Esophagus (tissue), 2 donors: ENCODE data around the gene KCNN3. TPM values are rescaled to one million over a fixed set of nuclear protein-coding genes. Genes with fewer than 3 reads are reported as not detected.

ENCODE experiments used
- H3K27ac ChIP-seq, 2 donors: one replicate each; pipeline ENCODE4 v1.5.1; 2013; ENCODE audit warnings: low read depth in 2 of 2, mild to moderate bottlenecking in 2 of 2, inconsistent platforms in 1 of 2, low read length in 1 of 2, moderate library complexity in 1 of 2
- H3K27me3 ChIP-seq, 2 donors: one replicate each; pipeline ENCODE4 v1.6.1; 2013; ENCODE audit warnings: low read length in 2 of 2, control low read depth in 1 of 2, mild to moderate bottlenecking in 1 of 2; ENCODE audit not compliant: insufficient read depth in 2 of 2, control insufficient read depth in 1 of 2
- H3K36me3 ChIP-seq, 2 donors: one replicate each; pipeline ENCODE4 v1.6.1; 2013; ENCODE audit warnings: low read length in 1 of 2; ENCODE audit not compliant: control insufficient read depth in 2 of 2, insufficient read depth in 2 of 2
- H3K4me1 ChIP-seq, 2 donors: one replicate each; pipeline ENCODE4 v1.6.1; 2013; ENCODE audit warnings: low read length in 1 of 2; ENCODE audit not compliant: control insufficient read depth in 2 of 2, insufficient read depth in 2 of 2
- H3K4me3 ChIP-seq, 2 donors: one replicate each; pipeline ENCODE4 v1.5.1; 2013; ENCODE audit warnings: low read length in 2 of 2, mild to moderate bottlenecking in 2 of 2, low read depth in 1 of 2, moderate library complexity in 1 of 2
- H3K9me3 ChIP-seq, 2 donors: one replicate each; pipeline ENCODE4 v1.6.1; 2013; ENCODE audit warnings: mild to moderate bottlenecking in 2 of 2, low read depth in 1 of 2, low read length in 1 of 2, moderate library complexity in 1 of 2; ENCODE audit not compliant: control insufficient read depth in 2 of 2, insufficient read depth in 1 of 2
- WGBS, 2 donors: extraction: QIAGEN DNeasy Blood & Tissue Kit; methylation state at CpG; one replicate each; pipeline ENCODE4 v1.1.7; 2013; 5-methylcytosine and 5-hydroxymethylcytosine counted together
- polyA plus RNA-seq, 2 donors: library from polyadenylated mRNA; stranded (reverse); fragments of 200-250 nt; gene quantifications; one replicate each; pipeline ENCODE4 v1.2.3, GENCODE V29; 2013
- donor health status: healthy with polysubstance abuse.
- donor health status: Bipolar disorder and iron deficiency.

Gene KCNN3
- polyA plus RNA-seq, 2 donors, result 0.12 to 0.14 TPM

GRCh38 chr1:154779551-154780189 is 90.4 kb downstream of the KCNN3 start:
- H3K4me3 ChIP-seq, result no peak overlapping the region
- peaks cover 0 to 7% of the 10 kb centered on the region in 2 donors for H3K9me3 ChIP-seq
- 90 to 92% methylated on average over 9 of the region's 9 CpGs for WGBS, 2 donors

GRCh38 chr1:154778944-154779343 is 91.1 kb downstream of the KCNN3 start:
- no peaks in the 10 kb centered on the region for H3K4me1 ChIP-seq
- H3K27ac ChIP-seq, result no peak overlapping the region
- no peaks in the 10 kb centered on the region for H3K27me3 ChIP-seq
- H3K9me3 ChIP-seq, result peaks cover 0 to 7% of the 10 kb centered on the region in 2 donors
- WGBS, 2 donors, result 95 to 99% methylated on average over 3 of the region's 3 CpGs
- no peak overlapping the region for H3K4me3 ChIP-seq
- no peaks in the 10 kb centered on the region for H3K36me3 ChIP-seq

More at GRCh38 chr1:154779551-154780189, 90.4 kb downstream of the KCNN3 start:
- Histone ChIP-seq H3K36me3 (no peaks in the 10 kb centered on the region), H3K4me1 (no peaks in the 10 kb centered on the region), H3K27ac (no peak overlapping the region), H3K27me3 (no peaks in the 10 kb centered on the region)

DNA sequence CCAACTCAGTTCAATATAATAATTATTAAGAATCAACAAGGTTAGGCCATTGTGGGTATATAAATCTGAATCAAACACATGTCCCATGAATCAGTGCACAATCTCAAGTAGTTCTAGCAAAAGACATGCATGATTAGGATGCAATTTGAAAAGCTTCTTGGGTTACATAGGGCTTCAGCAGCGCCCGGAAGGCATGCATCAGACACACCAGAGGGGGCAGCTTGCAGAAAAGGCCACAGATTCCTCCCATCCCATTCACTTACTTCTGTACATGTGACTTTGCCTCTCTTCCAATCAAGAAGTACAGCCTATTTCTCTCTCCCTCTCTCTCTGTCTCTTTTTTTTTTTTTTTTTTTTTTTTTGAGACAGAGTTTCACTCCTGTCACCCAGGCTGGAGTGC is 91.8 kb downstream of the KCNN3 start:
- 96 to 98% methylated on average over 2 of the region's 2 CpGs for WGBS, 2 donors

GRCh38 chr1:154777781-154778180 is 92.3 kb downstream of the KCNN3 start:
- Histone ChIP-seq H3K4me3 (no peak overlapping the region), H3K4me1 (no peaks in the 10 kb centered on the region), H3K27ac (no peak overlapping the region), H3K27me3 (no peaks in the 10 kb centered on the region), H3K36me3 (no peaks in the 10 kb centered on the region), H3K9me3 (peaks cover 0 to 7% of the 10 kb centered on the region in 2 donors)
- 75 to 82% methylated on average over 5 of the region's 5 CpGs for WGBS, 2 donors

More for the DNA sequence above, 91.8 kb downstream of the KCNN3 start:
- H3K27ac ChIP-seq, result no peak overlapping the region
- no peaks in the 10 kb centered on the region for H3K36me3 ChIP-seq
- H3K27me3 ChIP-seq, result no peaks in the 10 kb centered on the region
- H3K9me3 ChIP-seq, result peaks cover 0 to 7% of the 10 kb centered on the region in 2 donors
- H3K4me3 ChIP-seq, result no peak overlapping the region
- H3K4me1 ChIP-seq, result no peaks in the 10 kb centered on the region

GRCh38 chr1:154777154-154777553 is 92.9 kb downstream of the KCNN3 start:
- Histone ChIP-seq H3K4me1 (no peaks in the 10 kb centered on the region), H3K36me3 (no peaks in the 10 kb centered on the region), H3K4me3 (no peak overlapping the region), H3K27ac (no peak overlapping the region), H3K9me3 (peaks cover 0 to 7% of the 10 kb centered on the region in 2 donors), H3K27me3 (no peaks in the 10 kb centered on the region)
- 67 to 73% methylated on average over 5 of the region's 5 CpGs for WGBS, 2 donors

GRCh38 chr1:154775621-154776605 is 94.2 kb downstream of the KCNN3 start:
- no peak overlapping the region for H3K27ac ChIP-seq
- H3K9me3 ChIP-seq, result peaks cover 0 to 7% of the 10 kb centered on the region in 2 donors
- no peak overlapping the region for H3K4me3 ChIP-seq
- 84 to 86% methylated on average over 17 of the region's 17 CpGs for WGBS, 2 donors
- H3K27me3 ChIP-seq, result no peaks in the 10 kb centered on the region
- no peaks in the 10 kb centered on the region for H3K36me3 ChIP-seq
- no peaks in the 10 kb centered on the region for H3K4me1 ChIP-seq

- Histone ChIP-seq H3K27ac (no peak overlapping the region), H3K9me3 (peaks cover 0 to 5% of the 10 kb centered on the region in 2 donors), H3K36me3 (no peaks in the 10 kb centered on the region), H3K4me3 (no peak overlapping the region), H3K27me3 (no peaks in the 10 kb centered on the region), H3K4me1 (no peaks in the 10 kb centered on the region)
- WGBS, 2 donors, result 87 to 89% methylated on average over 7 of the region's 7 CpGs
These were observed 95.8 kb downstream of the KCNN3 start for GRCh38 chr1:154774175-154774855.

GRCh38 chr1:154773551-154773950 is 96.5 kb downstream of the KCNN3 start:
- Histone ChIP-seq H3K36me3 (no peaks in the 10 kb centered on the region), H3K27ac (no peak overlapping the region), H3K27me3 (no peaks in the 10 kb centered on the region), H3K4me1 (no peaks in the 10 kb centered on the region), H3K9me3 (no peaks in the 10 kb centered on the region), H3K4me3 (no peak overlapping the region)
- 64 to 67% methylated on average over 2 of the region's 2 CpGs for WGBS, 2 donors
